T-helper 9 cell (primary cell): ENCODE data around the gene UQCRC1.

Source experiments
- DNase-seq: peaks from one replicate; pipeline ENCODE4 v3.0.0-alpha.2; 2020

UQCRC1 gene

DNA sequence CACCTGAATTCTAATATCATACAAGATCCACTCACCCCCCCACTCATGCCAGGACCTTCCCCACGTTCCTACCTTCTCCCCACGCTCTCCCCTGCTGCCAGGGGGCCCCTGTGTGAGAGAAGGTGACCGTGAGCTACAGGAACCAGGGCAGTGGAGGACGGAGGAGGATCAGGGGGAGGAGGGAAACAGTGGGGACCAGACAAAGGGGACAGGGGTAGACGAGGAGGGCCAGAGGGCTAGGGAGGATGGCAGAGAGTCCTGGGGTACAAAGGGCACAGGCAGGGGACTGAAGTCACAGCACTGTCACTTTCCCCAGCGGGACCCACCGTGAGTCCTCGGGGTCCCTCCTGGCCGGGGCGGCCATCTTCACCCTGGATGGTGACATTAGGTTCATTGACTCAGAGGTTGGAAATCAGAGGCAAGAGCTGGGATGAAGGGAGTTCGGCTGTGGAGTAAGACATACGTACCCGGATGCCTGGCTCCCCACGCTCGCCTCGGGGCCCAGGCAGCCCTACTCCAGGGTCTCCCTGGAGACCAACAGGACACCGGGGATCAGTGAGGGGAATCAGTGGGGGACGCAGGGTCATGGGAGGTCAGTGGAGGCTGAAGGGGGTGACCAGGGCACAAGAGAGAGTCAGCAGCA, 39.5 kb downstream of the UQCRC1 start:
- DNase-seq, result no peak

GRCh38 chr3:48569400-48569799, 40.0 kb downstream of the UQCRC1 start:
- no peak for DNase-seq

DNA sequence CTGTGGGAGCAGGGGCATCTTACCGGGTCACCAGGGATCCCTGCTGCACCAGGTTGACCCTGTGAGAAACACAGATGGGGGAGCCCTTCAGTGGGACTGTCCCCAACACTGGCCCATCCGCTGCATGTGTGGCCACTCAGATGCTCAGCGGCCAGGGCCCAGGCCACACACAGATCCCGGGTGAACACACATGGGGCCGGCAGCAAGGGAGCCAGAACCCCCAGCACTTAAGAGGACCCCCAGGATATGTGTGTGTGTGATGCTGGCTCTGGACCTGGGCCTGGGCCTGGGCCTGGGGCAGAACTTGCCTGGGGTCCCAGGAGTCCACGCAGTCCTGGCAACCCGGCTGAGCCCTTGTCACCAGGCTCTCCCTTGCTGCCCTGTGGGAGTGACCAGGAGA, 41.0 kb downstream of the UQCRC1 start:
- no peak for DNase-seq

DNA sequence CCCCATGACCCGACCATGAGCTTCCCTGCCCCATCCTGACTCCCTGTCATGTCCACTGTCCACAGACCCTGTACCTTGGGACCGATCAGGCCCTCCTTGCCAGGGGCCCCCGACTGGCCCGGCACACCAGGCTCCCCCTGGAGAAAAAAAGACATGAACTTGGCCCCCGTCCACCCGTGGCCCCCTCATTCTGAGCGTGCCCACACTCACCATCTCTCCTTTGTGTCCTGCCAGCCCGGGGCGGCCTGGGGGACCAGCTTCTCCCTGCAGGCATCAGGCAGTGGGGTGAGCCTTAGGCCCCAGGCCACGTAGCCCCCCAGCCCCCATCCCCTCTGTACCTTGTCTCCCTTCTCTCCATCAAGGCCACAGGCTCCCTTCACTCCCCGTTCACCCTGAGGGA, 41.9 kb downstream of the UQCRC1 start:
- no peak for DNase-seq

- no peak for DNase-seq
Observed at GRCh38 chr3:48567090-48567489, 42.4 kb downstream of the UQCRC1 start.

DNA sequence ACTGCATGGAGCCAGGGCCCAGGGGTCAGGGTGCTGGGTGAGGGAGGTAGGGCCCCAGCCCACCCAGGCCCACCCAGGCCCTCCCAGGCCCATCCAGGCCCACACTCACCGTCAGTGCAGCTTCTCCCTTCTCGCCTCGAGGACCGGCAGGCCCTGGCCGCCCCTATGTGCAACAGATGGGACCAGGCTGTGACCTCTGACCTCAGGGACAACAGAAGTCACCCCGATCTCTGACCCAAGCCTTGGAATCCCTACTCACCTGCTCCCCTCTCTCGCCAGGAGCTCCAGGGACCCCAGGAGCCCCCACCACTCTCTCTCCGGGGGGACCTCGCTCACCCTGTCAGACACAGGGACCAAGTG, 43.1 kb downstream of the UQCRC1 start:
- no peak for DNase-seq

DNA sequence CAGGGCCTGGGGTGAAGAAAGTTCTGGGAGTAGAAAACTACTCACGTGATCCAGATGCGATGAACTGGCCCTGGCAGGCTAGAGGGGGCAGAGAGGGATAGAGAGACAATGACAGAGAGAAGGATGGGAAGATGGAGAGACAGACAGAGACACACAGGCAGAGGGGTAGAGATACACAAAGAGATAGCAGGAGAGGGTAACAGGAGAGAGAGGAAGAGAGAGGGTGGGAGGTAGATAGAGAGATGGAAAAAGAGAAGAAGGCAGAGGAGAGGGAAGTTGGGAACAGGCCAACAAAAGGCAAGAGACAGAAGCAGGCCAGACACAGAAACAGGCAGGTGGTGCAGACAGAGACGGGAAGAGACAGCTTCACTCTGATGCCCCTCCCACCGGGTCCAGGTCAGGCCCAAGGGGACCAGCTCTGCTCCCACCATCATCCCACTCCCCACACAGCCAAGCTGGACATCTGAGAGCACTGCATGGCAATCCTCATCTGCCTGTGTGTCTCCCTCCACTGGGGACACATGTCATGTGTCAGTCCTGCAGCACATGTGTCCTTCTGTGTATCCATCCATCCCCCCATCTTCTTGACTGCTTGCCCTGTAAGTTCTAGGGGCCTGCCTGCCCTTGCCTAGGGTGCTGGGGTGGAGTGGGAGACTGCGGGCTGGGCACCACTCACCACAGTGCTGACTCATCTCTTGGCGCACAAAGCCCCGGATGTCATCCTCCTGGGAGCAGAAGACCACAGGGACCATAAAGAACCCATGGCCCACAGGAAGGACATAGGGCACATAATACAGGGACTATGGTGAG, 43.6 kb downstream of the UQCRC1 start:
- DNase-seq, result no peak

- DNase-seq, result no peak
Observed at GRCh38 chr3:48565186-48565585, 44.3 kb downstream of the UQCRC1 start.

DNA sequence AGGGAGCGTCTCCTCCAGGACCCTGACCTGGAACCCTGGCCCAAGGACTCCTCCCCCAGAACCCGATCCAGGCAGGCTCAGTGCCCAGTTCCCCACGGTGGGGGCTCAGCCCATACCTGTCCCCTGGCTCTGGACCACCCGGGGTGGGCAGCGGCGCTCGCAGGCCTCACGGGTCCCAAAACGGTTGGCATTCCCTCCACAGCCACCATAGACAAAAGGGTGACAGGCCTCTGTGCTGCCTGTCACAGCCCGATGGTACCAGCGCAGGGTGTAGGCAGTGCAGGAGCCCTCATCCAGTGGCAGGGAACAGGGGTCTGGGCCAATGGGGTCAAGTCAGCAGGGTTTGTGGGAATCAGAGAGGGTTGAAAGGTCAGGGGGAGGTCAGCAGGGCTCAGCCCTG, 44.8 kb downstream of the UQCRC1 start:
- no peak for DNase-seq

- no peak for DNase-seq
Observed at GRCh38 chr3:48564022-48564421, 45.4 kb downstream of the UQCRC1 start.

GRCh38 chr3:48563382-48563918, 46.0 kb downstream of the UQCRC1 start, which contains the start of gene UCN2:
UCN2 (minus strand) TSS chr3:48563781; CDS start chr3:48563124, 657 bp downstream.
- no peak for DNase-seq

DNA sequence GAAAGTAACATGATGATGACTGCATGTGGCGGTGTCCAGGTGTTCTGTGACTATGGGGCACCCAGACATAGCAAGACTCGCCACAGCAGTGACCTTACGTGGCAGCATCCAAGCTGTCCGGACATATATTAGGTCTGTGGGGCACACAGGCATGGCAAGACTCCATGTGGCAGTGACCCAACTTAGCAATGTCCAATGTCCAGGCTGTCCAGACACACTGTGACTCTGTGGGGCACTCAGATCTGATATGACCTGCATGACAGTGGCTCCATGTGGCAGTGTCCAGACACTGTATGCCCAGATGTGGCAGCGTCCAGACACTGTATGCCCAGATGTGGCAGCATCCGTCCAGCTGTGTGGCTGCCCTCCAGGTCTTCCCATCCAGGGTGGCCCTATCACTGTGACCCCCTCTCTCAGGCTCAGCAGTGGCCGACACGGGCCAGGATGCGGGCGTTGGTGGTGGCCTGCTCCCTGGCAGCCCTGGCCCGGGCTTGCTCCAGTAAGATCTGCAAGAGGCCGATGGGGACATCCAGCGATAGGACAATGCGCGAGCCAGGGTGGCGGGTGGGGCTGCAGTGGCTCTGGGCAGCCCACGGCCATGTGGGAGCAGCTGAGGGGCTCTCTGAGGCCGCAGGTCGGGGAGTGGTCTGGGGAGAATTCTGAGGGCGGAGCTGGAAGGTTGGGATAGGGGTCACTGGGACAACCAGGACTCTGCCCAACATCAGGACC, 46.9 kb downstream of the UQCRC1 start:
- DNase-seq, result no peak

GRCh38 chr3:48561045-48561736, 48.3 kb downstream of the UQCRC1 start:
- DNase-seq, result no peak

DNA sequence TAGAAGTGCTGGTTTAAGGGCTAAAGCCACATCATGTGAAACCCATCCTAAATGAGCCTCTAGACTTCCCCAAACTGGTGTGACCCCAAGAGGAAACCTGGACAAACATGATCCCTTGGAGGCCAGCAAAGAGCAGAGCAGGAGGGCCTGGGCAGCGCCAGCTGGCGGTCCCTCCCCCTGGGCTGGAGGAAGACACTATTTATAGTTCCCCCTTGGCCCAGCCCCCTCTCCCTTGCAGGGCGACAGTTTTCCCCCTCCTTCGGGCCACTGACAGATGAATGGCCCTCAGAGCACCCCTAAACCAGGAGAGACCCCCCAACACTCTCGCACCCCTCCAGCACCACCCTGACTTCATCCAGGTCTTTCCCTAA, 48.8 kb downstream of the UQCRC1 start:
- DNase-seq, result no peak

DNA sequence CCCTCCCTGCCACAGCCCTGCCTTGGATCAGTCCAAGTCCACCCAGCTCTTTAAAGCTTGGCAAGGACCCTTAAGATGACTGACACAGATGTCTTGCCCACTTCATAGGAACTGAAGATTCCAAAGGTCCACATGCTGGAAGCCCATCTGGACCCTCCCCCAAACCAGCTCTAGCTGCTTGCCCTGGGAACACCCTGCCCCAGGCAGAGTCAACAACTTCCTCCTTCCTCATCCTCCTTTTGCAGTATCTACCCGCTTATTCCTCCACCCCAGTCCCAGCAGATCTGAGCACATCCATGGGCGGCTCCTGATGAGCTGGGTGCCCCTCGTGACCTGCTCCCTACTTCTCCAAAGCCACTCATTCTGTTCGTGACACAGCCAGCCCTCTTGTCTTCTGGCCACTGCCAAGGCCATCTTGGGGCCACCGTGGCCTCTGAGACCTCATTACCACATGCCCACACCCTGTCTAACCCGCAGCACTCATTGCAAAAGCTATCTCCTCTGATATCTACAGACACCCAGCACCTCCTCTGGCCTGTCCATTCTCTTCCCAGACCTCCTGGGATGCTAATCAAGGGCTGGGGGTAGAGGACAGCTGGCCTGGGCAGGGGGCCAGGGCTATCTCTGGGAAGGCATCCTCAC, 50.8 kb downstream of the UQCRC1 start:
- DNase-seq, result no peak

- DNase-seq, result peak; percentile 98
Observed at GRCh38 chr3:48556796-48557626, 52.4 kb downstream of the UQCRC1 start, which contains the start of gene PFKFB4. PFKFB4 (minus strand) TSS chr3:48556803; CDS start chr3:48556777, 26 bp downstream.

- DNase-seq, result no peak
Observed at GRCh38 chr3:48555949-48556795, 53.3 kb downstream of the UQCRC1 start.

GRCh38 chr3:48555231-48555948, 54.1 kb downstream of the UQCRC1 start:
- DNase-seq, result no peak
